ENCODE data around the gene DBN1.
"Not testable (repeated sequence)": the region's sequence is repeated elsewhere in the genome, so short reads cannot be mapped to it uniquely, and the experiment has no call there.

The DBN1 gene

GRCh38 chr5:177431317-177432142, 41.9 kb downstream of the DBN1 start:
- in situ Hi-C loops (cut with HindIII; ENCODE audit: low sequenced_read_pairs), result no loop called here

- in situ Hi-C loops (cut with HindIII; ENCODE audit: low sequenced_read_pairs), result no loop called here
Measured at GRCh38 chr5:177430972-177431316, 42.5 kb downstream of the DBN1 start.

GRCh38 chr5:177430140-177430951, 43.1 kb downstream of the DBN1 start:
- in situ Hi-C loops (cut with HindIII; ENCODE audit: low sequenced_read_pairs), result no loop called here

- in situ Hi-C loops (cut with HindIII; ENCODE audit: low sequenced_read_pairs), result no loop called here
Measured at GRCh38 chr5:177429248-177430040, 44.0 kb downstream of the DBN1 start.

- in situ Hi-C loops (cut with HindIII; ENCODE audit: low sequenced_read_pairs), result no loop called here
Measured at GRCh38 chr5:177428574-177429217, 44.7 kb downstream of the DBN1 start.

GRCh38 chr5:177427919-177428573, 45.4 kb downstream of the DBN1 start:
- in situ Hi-C loops (cut with HindIII; ENCODE audit: low sequenced_read_pairs), result no loop called here

GRCh38 chr5:177427211-177427822, 46.1 kb downstream of the DBN1 start:
- in situ Hi-C loops (cut with HindIII; ENCODE audit: low sequenced_read_pairs), result no loop called here

GRCh38 chr5:177426566-177427210, 46.7 kb downstream of the DBN1 start, which contains the start of gene GRK6:
Gene GRK6, plus strand, starts transcription at chr5:177426676. Its CDS starts 170 bp downstream, at chr5:177426846.
- in situ Hi-C loops (cut with HindIII; ENCODE audit: low sequenced_read_pairs), result no loop called here

GRCh38 chr5:177425801-177426565, 47.5 kb downstream of the DBN1 start:
- in situ Hi-C loops (cut with HindIII; ENCODE audit: low sequenced_read_pairs), result no loop called here

GRCh38 chr5:177425196-177425800, 48.1 kb downstream of the DBN1 start:
- in situ Hi-C loops (cut with HindIII; ENCODE audit: low sequenced_read_pairs), result no loop called here

- in situ Hi-C loops (cut with HindIII; ENCODE audit: low sequenced_read_pairs), result no loop called here
Measured at GRCh38 chr5:177423671-177424070, 49.8 kb downstream of the DBN1 start.

GRCh38 chr5:177421062-177421798, 52.2 kb downstream of the DBN1 start:
- in situ Hi-C loops (cut with HindIII; ENCODE audit: low sequenced_read_pairs), result no loop called here

- in situ Hi-C loops (cut with HindIII; ENCODE audit: low sequenced_read_pairs), result not testable (repeated sequence)
Measured at GRCh38 chr5:177420472-177420871, 53.0 kb downstream of the DBN1 start.

GRCh38 chr5:177419046-177419445, 54.4 kb downstream of the DBN1 start:
- in situ Hi-C loops (cut with HindIII; ENCODE audit: low sequenced_read_pairs), result no loop called here

- in situ Hi-C loops (cut with HindIII; ENCODE audit: low sequenced_read_pairs), result not testable (repeated sequence)
Measured at GRCh38 chr5:177417081-177417480, 56.4 kb downstream of the DBN1 start.

- in situ Hi-C loops (cut with HindIII; ENCODE audit: low sequenced_read_pairs), result no loop called here
Measured at GRCh38 chr5:177414481-177414880, 59.0 kb downstream of the DBN1 start.

- in situ Hi-C loops (cut with HindIII; ENCODE audit: low sequenced_read_pairs), result no loop called here
Measured at GRCh38 chr5:177412603-177413233, 60.7 kb downstream of the DBN1 start.

Measured in DLD1 (cell line).